Ectodermal cell (in vitro differentiated cells): ENCODE data around the gene PLA2G15.

Experiments used
- H3K27ac ChIP-seq: 2 replicates; pipeline ENCODE4 v1.7.0; 2013; ENCODE audit warnings: mild to moderate bottlenecking, low read depth, low read length; ENCODE audit not compliant: insufficient read depth, poor library complexity, severe bottlenecking
- H3K27me3 ChIP-seq: 2 replicates; pipeline ENCODE4 v1.7.0; 2013; ENCODE audit warnings: mild to moderate bottlenecking, low read length; ENCODE audit not compliant: insufficient read depth, control insufficient read depth, poor library complexity, severe bottlenecking
- H3K36me3 ChIP-seq: one replicate; pipeline ENCODE4 v1.7.0; 2013; ENCODE audit warnings: low read length; ENCODE audit not compliant: control insufficient read depth, insufficient read depth
- H3K4me1 ChIP-seq: one replicate; pipeline ENCODE4 v1.7.0; 2013; ENCODE audit warnings: low read length; ENCODE audit not compliant: control insufficient read depth, insufficient read depth
- H3K4me3 ChIP-seq: 2 replicates; pipeline ENCODE4 v1.7.0; 2013; ENCODE audit warnings: low read depth, low read length, control low read depth; ENCODE audit not compliant: insufficient read depth
- H3K9me3 ChIP-seq: 2 replicates; pipeline ENCODE4 v1.7.0; 2013; ENCODE audit warnings: mild to moderate bottlenecking, low read length, moderate library complexity; ENCODE audit not compliant: control insufficient read depth
- WGBS, 2 experiments: methylation state at CpG; one replicate each; pipeline ENCODE4 v1.1.7; 2013; ENCODE audit warnings: missing lambda C conversion rate in 2 of 2; 5-methylcytosine and 5-hydroxymethylcytosine counted together

The PLA2G15 gene

GRCh38 chr16:68231384-68232136 is 13.6 kb upstream of the PLA2G15 start:
- Histone ChIP-seq H3K36me3 (no peaks in the 10 kb centered on the region), H3K9me3 (no peaks in the 10 kb centered on the region), H3K4me3 (no peak overlapping the region), H3K27me3 (peaks cover 34% of the 10 kb centered on the region), H3K27ac (no peak overlapping the region), H3K4me1 (peaks cover 16% of the 10 kb centered on the region)
- 95 to 96% methylated on average over 26 of the region's 26 CpGs for WGBS, 2 experiments

- Histone ChIP-seq H3K36me3 (no peaks in the 10 kb centered on the region), H3K4me1 (peaks cover 18% of the 10 kb centered on the region), H3K9me3 (no peaks in the 10 kb centered on the region), H3K4me3 (no peak overlapping the region), H3K27ac (no peak overlapping the region), H3K27me3 (peaks cover 40% of the 10 kb centered on the region)
- 93 to 95% methylated on average over 16 of the region's 16 CpGs for WGBS, 2 experiments
Observed at GRCh38 chr16:68232335-68232734, 12.8 kb upstream of the PLA2G15 start.

- Histone ChIP-seq H3K9me3 (no peaks in the 10 kb centered on the region), H3K27me3 (peaks cover 40% of the 10 kb centered on the region), H3K4me3 (no peak overlapping the region), H3K4me1 (peaks cover 18% of the 10 kb centered on the region), H3K27ac (no peak overlapping the region), H3K36me3 (no peaks in the 10 kb centered on the region)
- WGBS, 2 experiments: 87 to 88% methylated on average over 5 of the region's 5 CpGs
Observed at GRCh38 chr16:68233085-68233834, 11.9 kb upstream of the PLA2G15 start.

GRCh38 chr16:68233835-68234187 is 11.4 kb upstream of the PLA2G15 start:
- WGBS, 2 experiments: 94 to 96% methylated on average over 8 of the region's 8 CpGs
- no peak overlapping the region for H3K4me3 ChIP-seq
- H3K27ac ChIP-seq: no peak overlapping the region
- peaks cover 18% of the 10 kb centered on the region for H3K4me1 ChIP-seq
- no peaks in the 10 kb centered on the region for H3K36me3 ChIP-seq
- H3K27me3 ChIP-seq: peaks cover 40% of the 10 kb centered on the region
- no peaks in the 10 kb centered on the region for H3K9me3 ChIP-seq

GRCh38 chr16:68234188-68235107 is 10.7 kb upstream of the PLA2G15 start:
- Histone ChIP-seq H3K9me3 (no peaks in the 10 kb centered on the region), H3K27me3 (peaks cover 40% of the 10 kb centered on the region), H3K36me3 (no peaks in the 10 kb centered on the region), H3K27ac (no peak overlapping the region), H3K4me3 (no peak overlapping the region), H3K4me1 (peaks cover 18% of the 10 kb centered on the region)
- 76 to 79% methylated on average over 13 of the region's 13 CpGs for WGBS, 2 experiments

GRCh38 chr16:68235108-68235886 is 9.9 kb upstream of the PLA2G15 start:
- peaks cover 18% of the 10 kb centered on the region for H3K4me1 ChIP-seq
- H3K4me3 ChIP-seq: peak overlapping the region; percentile 50
- H3K36me3 ChIP-seq: no peaks in the 10 kb centered on the region
- 4 to 6% methylated on average over 73 of the region's 73 CpGs for WGBS, 2 experiments
- H3K9me3 ChIP-seq: no peaks in the 10 kb centered on the region
- H3K27me3 ChIP-seq: peaks cover 40% of the 10 kb centered on the region
- no peak overlapping the region for H3K27ac ChIP-seq

GRCh38 chr16:68235887-68236136 is 9.4 kb upstream of the PLA2G15 start, which contains the start of gene ESRP2:
TSS of gene ESRP2 (minus strand) at chr16:68236127. CDS start at chr16:68236045, 82 bp downstream.
- H3K4me1 ChIP-seq: peaks cover 18% of the 10 kb centered on the region
- no peak within 1 kb of the TSS for H3K27ac ChIP-seq
- 1% methylated on average over 36 of the region's 36 CpGs for WGBS, 2 experiments
- H3K9me3 ChIP-seq: no peaks in the 10 kb centered on the region
- H3K36me3 ChIP-seq: no peaks in the 10 kb centered on the region
- H3K27me3 ChIP-seq: peaks cover 40% of the 10 kb centered on the region
- H3K4me3 ChIP-seq: peak within 1 kb of the TSS; percentile 50

- Histone ChIP-seq H3K27me3 (peaks cover 40% of the 10 kb centered on the region), H3K4me3 (peak overlapping the region; percentile 50), H3K9me3 (no peaks in the 10 kb centered on the region), H3K27ac (no peak overlapping the region), H3K36me3 (no peaks in the 10 kb centered on the region), H3K4me1 (peaks cover 18% of the 10 kb centered on the region)
- WGBS, 2 experiments: 5% methylated on average over 45 of the region's 45 CpGs
Observed at GRCh38 chr16:68236137-68236825, 8.9 kb upstream of the PLA2G15 start.

- H3K27me3 ChIP-seq: peaks cover 40% of the 10 kb centered on the region
- H3K4me3 ChIP-seq: peak overlapping the region; percentile 50
- no peaks in the 10 kb centered on the region for H3K36me3 ChIP-seq
- WGBS, 2 experiments: 4% methylated on average over 21 of the region's 21 CpGs
- H3K9me3 ChIP-seq: no peaks in the 10 kb centered on the region
- peaks cover 18% of the 10 kb centered on the region for H3K4me1 ChIP-seq
- H3K27ac ChIP-seq: peak overlapping the region; percentile 36
Observed at GRCh38 chr16:68236826-68237242, 8.3 kb upstream of the PLA2G15 start.
